PC-9 (cell line): ENCODE measurements around the gene C1QTNF1. TPM values are rescaled to one million over a fixed set of nuclear protein-coding genes. Genes with fewer than 3 reads are reported as not detected.

ENCODE experiments used
- BruUV-seq: library from RNA; stranded (reverse); fragments of 400-500 nt; replicated peaks from 2 replicates; lab custom pipeline; 2021; lab: Mats Ljungman, UMichigan
- CTCF ChIA-PET: fragments of 300-600 bp; sonication (Branson Sonifier 250); formaldehyde crosslinking; loops from one replicate; lab custom pipeline; 2022; ENCODE audit warnings: antibody characterized with exemption; lab: Charles Lee
- POLR2A ChIA-PET: fragments of 300-600 bp; sonication (Branson Sonifier 250); formaldehyde crosslinking; loops from one replicate; lab custom pipeline; 2022; ENCODE audit warnings: antibody characterized with exemption; ENCODE audit not compliant: unreplicated experiment; lab: Charles Lee
- DNase-seq, 2 experiments: peaks; one replicate each; pipeline versions ENCODE4 v3.0.0 to v3.0.0-alpha.2; 2015 to 2022; ENCODE audit warnings: mixed read lengths in 1 of 2
- H2AFZ ChIP-seq: fragments of 200-600 bp; sonication (generic); 2 replicates; pipeline ENCODE4 v1.8.1; 2017; ENCODE audit warnings: antibody characterized with exemption
- H3F3A ChIP-seq: fragments of 200-600 bp; sonication (generic); 2 replicates; pipeline ENCODE4 v1.8.1; 2017; ENCODE audit warnings: antibody characterized with exemption, mild to moderate bottlenecking, low read depth; ENCODE audit not compliant: insufficient read depth
- H3K27ac ChIP-seq: fragments of 200-600 bp; sonication (generic); 2 replicates; pipeline ENCODE4 v1.6.1; 2016; ENCODE audit warnings: mixed run types
- H3K27me3 ChIP-seq: fragments of 200-600 bp; sonication (generic); 2 replicates; pipeline ENCODE4 v1.6.1; 2016; ENCODE audit warnings: low read depth, mixed run types; ENCODE audit not compliant: insufficient read depth
- H3K36me3 ChIP-seq: fragments of 200-600 bp; sonication (generic); 2 replicates; pipeline ENCODE4 v1.6.1; 2016; ENCODE audit warnings: low read depth, mixed run types
- H3K4me1 ChIP-seq: fragments of 200-600 bp; sonication (generic); replicated peaks from 2 replicates; pipeline ENCODE4 v1.6.1; 2016; ENCODE audit warnings: mixed run types; ENCODE audit not compliant: insufficient read depth
- H3K4me2 ChIP-seq: fragments of 200-600 bp; sonication (generic); 2 replicates; pipeline ENCODE4 v1.6.1; 2017; ENCODE audit warnings: mixed run types
- H3K4me3 ChIP-seq: fragments of 200-600 bp; sonication (generic); 2 replicates; pipeline ENCODE4 v1.6.1; 2016; ENCODE audit warnings: mixed run types
- H3K79me2 ChIP-seq: fragments of 200-600 bp; sonication (generic); 2 replicates; pipeline ENCODE4 v1.6.1; 2017; ENCODE audit warnings: low read depth, mixed run types
- H3K9me2 ChIP-seq: fragments of 200-600 bp; sonication (generic); 2 replicates; pipeline ENCODE4 v1.8.1; 2017; ENCODE audit warnings: mild to moderate bottlenecking; ENCODE audit not compliant: insufficient read depth
- H3K9me3 ChIP-seq: fragments of 200-600 bp; sonication (generic); 2 replicates; pipeline ENCODE4 v1.8.1; 2016; ENCODE audit warnings: low read depth; ENCODE audit not compliant: insufficient read depth
- H4K20me1 ChIP-seq: fragments of 200-600 bp; sonication (generic); 2 replicates; pipeline ENCODE4 v1.8.1; 2017; ENCODE audit not compliant: insufficient read depth
- EZH2 ChIP-seq: fragments of 200-600 bp; sonication (generic); IDR thresholded peaks from 2 replicates; pipeline ENCODE4 v1.8.0; 2017; ENCODE audit warnings: antibody characterized with exemption, low read depth
- intact Hi-C: fragments of 100-400 bp; cut with micrococcal nuclease; formaldehyde crosslinking; loops from one replicate; pipeline ENCODE4 v1.10.0; 2022; ENCODE audit not compliant: unreplicated experiment
- total RNA-seq: library from RNA; stranded (reverse); gene quantifications from 2 replicates; pipeline ENCODE4 v1.2.3, GENCODE V29; 2021
- TF ChIP-seq, protein P1 (sequence below): fragments of 200-600 bp; sonication (generic); conservative IDR thresholded peaks from 2 replicates; pipeline ENCODE4 v1.6.1; 2017; ENCODE audit warnings: mixed run types, antibody characterized with exemption, mild to moderate bottlenecking, moderate library complexity

The C1QTNF1 gene
- total RNA-seq, 1 experiment from 2014 or later, result 3.4 TPM

DNA sequence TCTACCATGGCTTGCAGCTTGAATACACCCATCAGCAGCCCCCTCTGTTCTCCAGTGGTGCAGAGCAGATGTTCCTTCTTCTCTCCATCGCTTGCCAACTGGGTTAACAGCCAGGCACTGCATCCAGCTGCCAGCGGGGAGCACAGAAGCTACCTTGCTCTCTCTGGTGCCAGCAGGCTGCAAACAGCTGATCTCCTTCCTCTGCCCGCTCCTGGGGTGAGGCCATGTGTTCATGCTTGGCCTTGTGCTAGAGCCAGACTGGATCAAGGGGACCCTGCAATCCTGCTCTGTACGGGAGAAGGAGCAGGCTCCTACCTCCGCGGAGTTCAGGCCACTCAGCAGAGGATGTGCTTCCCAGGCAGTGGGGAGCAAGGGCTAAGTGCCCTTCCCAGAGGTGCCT is 26.6 kb downstream of the C1QTNF1 start:
- intact Hi-C loops, result no loop called here
- H2AFZ ChIP-seq, result no peak overlapping the region
- no TSS peak for BruUV-seq
- POLR2A ChIA-PET, result no interaction called here
- H3K79me2 ChIP-seq, result no peaks in the 10 kb centered on the region
- H3K36me3 ChIP-seq, result no peaks in the 10 kb centered on the region
- CTCF ChIA-PET, result no interaction called here
- no peaks in the 10 kb centered on the region for H3K9me3 ChIP-seq
- H3K27me3 ChIP-seq, result no peaks in the 10 kb centered on the region
- no peak overlapping the region for H3K4me3 ChIP-seq
- H3K9me2 ChIP-seq, result no peaks in the 10 kb centered on the region
- H3K4me1 ChIP-seq, result no peaks in the 10 kb centered on the region
- H3K27ac ChIP-seq, result no peak overlapping the region
- no peak for TF ChIP-seq EZH2
- TF ChIP-seq, protein P1, sequence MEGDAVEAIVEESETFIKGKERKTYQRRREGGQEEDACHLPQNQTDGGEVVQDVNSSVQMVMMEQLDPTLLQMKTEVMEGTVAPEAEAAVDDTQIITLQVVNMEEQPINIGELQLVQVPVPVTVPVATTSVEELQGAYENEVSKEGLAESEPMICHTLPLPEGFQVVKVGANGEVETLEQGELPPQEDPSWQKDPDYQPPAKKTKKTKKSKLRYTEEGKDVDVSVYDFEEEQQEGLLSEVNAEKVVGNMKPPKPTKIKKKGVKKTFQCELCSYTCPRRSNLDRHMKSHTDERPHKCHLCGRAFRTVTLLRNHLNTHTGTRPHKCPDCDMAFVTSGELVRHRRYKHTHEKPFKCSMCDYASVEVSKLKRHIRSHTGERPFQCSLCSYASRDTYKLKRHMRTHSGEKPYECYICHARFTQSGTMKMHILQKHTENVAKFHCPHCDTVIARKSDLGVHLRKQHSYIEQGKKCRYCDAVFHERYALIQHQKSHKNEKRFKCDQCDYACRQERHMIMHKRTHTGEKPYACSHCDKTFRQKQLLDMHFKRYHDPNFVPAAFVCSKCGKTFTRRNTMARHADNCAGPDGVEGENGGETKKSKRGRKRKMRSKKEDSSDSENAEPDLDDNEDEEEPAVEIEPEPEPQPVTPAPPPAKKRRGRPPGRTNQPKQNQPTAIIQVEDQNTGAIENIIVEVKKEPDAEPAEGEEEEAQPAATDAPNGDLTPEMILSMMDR, result no peak
- DNase-seq, result no peak
- no peaks in the 10 kb centered on the region for H4K20me1 ChIP-seq
- no peak overlapping the region for H3K4me2 ChIP-seq
- no peaks in the 10 kb centered on the region for H3F3A ChIP-seq

DNA sequence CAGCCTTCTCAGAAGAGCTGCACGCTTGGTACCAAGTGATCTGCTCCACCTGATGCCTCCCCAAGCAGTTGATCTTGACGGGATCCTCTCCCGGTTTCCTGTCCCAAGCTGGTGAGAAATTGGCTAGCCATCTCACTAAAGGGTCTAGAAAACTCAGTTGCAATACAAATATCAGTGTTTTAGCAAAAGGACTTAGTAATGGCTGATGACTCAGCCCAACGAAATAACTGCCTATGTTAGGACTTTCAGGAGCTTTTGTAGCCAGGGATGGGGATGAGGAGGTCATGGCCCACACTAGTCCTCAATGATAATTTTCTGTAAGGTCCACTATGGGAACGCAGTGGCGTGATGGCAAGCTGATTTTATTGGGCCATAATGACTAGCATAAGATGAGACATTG is 27.3 kb downstream of the C1QTNF1 start:
- H3K4me3 ChIP-seq, result no peak overlapping the region
- no peaks in the 10 kb centered on the region for H3F3A ChIP-seq
- H3K27ac ChIP-seq, result no peak overlapping the region
- H3K9me2 ChIP-seq, result no peaks in the 10 kb centered on the region
- no TSS peak for BruUV-seq
- H3K79me2 ChIP-seq, result no peaks in the 10 kb centered on the region
- no peak overlapping the region for H2AFZ ChIP-seq
- H3K4me1 ChIP-seq, result no peaks in the 10 kb centered on the region
- H3K4me2 ChIP-seq, result no peak overlapping the region
- H4K20me1 ChIP-seq, result no peaks in the 10 kb centered on the region
- H3K9me3 ChIP-seq, result no peaks in the 10 kb centered on the region
- ChIA-PET POLR2A (no interaction called here), CTCF (no interaction called here)
- no peaks in the 10 kb centered on the region for H3K36me3 ChIP-seq
- intact Hi-C loops, result no loop called here
- H3K27me3 ChIP-seq, result no peaks in the 10 kb centered on the region
- TF ChIP-seq, protein P1, result no peak
- no peak for TF ChIP-seq EZH2
- no peak for DNase-seq

DNA sequence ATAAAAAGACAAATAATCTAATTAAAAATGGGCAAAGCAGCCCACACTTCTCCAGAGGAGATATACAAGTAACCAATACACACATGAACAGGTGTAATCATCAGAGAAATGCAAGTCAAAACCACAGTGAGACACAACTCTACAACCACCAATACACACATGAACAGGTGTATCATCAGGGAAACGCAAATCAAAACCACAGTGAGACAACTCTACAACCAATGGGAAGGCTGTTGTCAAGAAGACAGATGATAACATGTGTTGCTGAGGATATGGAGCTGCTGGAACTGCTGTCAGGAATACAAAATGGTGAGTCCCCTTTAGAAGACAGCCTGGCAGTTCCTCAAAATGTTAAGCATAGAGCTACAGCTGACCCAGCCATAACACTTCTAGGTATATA is 28.2 kb downstream of the C1QTNF1 start:
- BruUV-seq, result no TSS peak
- H3K4me1 ChIP-seq, result no peaks in the 10 kb centered on the region
- no peaks in the 10 kb centered on the region for H3F3A ChIP-seq
- TF ChIP-seq, protein P1, result no peak
- no peak for TF ChIP-seq EZH2
- no peaks in the 10 kb centered on the region for H3K79me2 ChIP-seq
- no peaks in the 10 kb centered on the region for H4K20me1 ChIP-seq
- no peaks in the 10 kb centered on the region for H3K9me2 ChIP-seq
- intact Hi-C loops, result no loop called here
- H3K27ac ChIP-seq, result no peak overlapping the region
- no peaks in the 10 kb centered on the region for H3K9me3 ChIP-seq
- H3K27me3 ChIP-seq, result no peaks in the 10 kb centered on the region
- H3K4me2 ChIP-seq, result no peak overlapping the region
- POLR2A ChIA-PET, result no interaction called here
- H2AFZ ChIP-seq, result no peak overlapping the region
- no peak overlapping the region for H3K4me3 ChIP-seq
- DNase-seq, result no peak
- H3K36me3 ChIP-seq, result no peaks in the 10 kb centered on the region
- CTCF ChIA-PET, result no interaction called here
